HG03354 (cell line): ENCODE results near the gene KYAT1.
A peak's percentile ranks its signal among the peaks of the same experiment; 100 is the strongest.
"Not testable (repeated sequence)": the region's sequence is repeated elsewhere in the genome, so short reads cannot be mapped to it uniquely, and the experiment has no call there.

Experiments used
- ATAC-seq: cut with Tn5 transposase; IDR thresholded peaks from one replicate; pipeline ENCODE4 v1.9.1; 2021; ENCODE audit warnings: mild to moderate bottlenecking; ENCODE audit not compliant: unreplicated experiment, poor library complexity, severe bottlenecking

KYAT1 gene

GRCh38 chr9:128887914-128888350 is 6.2 kb upstream of the KYAT1 start:
- no peak for ATAC-seq

- no peak for ATAC-seq
Measured at GRCh38 chr9:128887049-128887448, 5.3 kb upstream of the KYAT1 start.

DNA sequence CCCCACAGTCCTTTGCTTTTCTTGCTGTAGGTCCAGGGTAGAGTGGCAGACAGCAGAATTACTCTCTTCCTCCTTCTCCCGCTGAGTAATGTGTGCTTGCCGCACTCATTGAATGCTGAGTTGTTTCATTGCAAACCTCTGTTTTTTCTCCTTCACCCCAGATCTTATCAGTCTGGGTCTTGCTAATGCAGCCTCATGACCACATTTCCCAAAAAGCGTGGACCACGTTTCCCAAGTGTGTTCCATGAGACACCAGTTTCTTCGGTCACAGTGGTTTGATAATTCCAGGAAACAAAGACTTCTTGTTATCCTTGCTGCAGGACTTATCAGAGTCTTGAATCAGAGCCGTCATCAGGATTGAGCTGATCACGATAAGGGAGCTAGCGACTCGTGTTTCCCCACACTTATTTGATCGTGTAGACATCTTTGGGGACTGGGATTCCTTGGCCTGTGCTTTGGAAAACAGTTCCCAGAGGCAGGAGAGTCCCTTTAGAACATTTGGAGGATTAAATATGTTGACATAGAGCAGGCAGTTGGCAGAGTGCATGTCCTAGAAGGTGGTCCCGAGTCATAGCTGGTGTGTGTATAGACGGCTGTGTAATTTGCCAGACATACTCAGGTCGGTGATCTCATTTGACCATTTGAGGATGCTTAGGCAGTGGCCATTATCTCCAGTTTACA is 4.6 kb upstream of the KYAT1 start:
- no peak for ATAC-seq

- ATAC-seq, result no peak
Measured at GRCh38 chr9:128885798-128886197, 4.0 kb upstream of the KYAT1 start.

DNA sequence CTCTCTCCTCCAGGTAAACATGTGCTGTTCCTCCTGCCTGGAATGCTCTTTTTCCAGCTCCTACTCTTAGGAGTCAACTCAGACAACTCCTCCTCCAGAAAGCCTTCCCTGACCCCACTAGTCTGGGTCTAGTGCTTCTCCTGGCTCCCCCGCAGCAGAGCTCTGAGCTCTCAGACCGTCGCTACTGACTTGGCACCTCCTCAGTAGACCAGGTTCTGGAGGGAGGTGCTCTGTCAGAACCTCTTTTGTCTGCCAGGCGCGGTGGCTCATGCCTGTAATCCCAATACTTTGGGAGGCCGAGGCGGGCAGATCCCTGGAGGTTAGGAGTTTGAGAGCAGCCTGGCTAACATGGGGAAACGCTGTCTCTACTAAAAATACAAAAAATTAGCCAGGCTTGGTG is 3.6 kb upstream of the KYAT1 start:
- ATAC-seq, result no peak

DNA sequence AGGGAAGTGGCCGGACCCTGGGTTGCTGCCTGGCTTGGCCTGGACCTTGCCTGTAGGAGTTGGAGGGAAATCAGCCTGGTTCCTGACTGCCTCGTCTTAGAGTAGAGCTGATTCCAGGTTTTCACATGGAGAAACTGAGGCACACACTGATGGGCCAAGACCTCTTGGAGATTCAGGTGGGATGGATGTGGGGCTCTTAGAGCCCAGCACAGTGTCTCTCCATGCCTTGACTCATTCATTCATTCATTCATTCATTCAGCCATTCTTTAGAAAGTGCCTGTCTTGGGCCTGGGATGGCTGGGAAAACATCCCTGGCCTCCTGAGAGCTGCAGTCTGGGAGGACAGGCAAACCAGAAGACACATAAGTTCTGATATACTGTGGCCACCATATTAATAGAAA is 2.4 kb upstream of the KYAT1 start:
- ATAC-seq, result no peak

DNA sequence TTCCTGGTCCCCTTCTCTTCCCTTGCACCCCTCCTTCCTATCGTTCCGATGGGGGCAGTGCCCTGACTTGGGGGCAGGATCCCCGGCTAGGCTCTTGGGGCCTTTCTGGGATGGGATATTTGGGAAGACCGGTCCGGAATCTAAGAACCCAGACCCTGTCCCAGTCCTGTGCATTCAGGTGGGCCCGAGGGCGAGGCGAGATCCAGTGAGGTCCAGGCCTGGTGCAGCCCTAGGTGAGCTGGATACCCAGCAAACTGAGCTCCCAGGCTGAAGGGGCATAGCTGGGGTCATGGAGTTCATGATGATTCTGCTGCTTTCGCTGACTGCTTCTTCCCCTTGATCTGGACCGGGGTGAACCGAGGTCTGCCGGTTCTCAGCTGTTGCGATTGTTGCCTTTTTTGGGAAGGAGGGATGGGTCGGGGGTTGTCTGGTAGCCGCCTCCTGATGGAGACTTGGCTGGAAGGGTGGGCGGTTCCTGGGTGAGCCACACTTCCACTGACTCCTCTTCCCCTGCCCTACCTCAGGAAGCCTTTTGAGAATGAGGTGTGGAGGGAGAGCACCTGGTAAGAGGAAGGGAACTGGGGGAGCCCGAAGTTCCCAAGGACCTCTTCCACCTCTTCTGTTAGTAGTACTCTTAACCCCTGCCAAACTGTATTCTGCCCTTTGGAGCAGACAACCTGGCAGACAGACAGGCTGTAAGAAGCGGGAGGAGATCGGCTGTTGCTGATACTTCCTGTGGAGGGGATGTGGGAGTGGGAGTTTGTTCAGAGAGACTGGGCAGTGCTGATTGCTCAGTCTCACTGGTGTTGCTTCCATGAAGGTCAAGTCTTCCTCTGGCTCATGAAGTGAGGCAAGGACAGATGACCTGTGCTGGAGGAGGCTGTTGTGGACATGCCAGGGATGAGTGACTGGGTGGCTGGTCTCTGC is 1.2 kb upstream of the KYAT1 start:
- no peak for ATAC-seq

DNA sequence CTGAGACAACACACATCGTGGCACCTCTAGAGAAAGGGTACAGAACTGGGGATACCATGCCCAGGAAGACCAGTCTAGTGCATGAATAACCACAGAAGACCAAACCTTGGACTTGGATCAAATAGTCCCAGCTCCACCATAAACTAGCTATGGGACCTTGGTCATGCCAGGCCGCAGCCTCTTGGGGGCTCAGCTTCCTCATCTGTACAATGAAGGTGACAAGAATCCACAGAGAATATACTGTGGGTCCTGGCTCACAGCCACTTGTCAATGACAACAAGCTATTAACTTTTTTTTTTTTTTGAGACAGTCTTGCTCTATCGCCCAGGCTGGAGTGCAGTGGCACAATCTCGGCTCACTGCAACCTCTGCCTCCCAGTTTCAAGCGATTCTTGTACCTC is 3.9 kb downstream of the KYAT1 start:
- no peak for ATAC-seq

GRCh38 chr9:128870941-128871265 is 10.8 kb downstream of the KYAT1 start:
- ATAC-seq, result not testable (repeated sequence)

- no peak for ATAC-seq
Measured at GRCh38 chr9:128870128-128870940, 11.4 kb downstream of the KYAT1 start.

GRCh38 chr9:128863647-128864046 is 18.1 kb downstream of the KYAT1 start:
- ATAC-seq, result peak; percentile 62

DNA sequence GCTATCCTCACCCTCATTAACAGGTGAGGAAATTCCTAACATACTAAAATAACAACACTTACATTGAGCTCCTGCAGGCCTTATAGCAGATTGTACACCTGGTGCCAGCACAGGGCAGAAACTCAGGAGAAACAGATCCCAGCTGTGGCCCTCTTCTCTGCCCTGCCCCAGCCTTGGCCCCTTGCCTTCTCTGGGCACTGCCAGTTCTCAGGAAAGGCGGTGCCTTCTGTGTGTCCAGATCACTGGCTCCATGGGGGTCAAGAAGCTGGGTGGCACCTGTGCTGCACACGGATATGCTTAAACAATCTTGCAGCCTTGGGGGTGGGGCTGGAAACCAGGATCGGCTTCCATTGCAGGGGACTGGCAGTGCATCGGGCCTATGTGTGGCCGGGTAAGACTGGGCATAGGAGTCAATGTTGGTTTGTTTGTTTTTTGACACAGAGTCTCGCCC is 19.3 kb downstream of the KYAT1 start:
- no peak for ATAC-seq

DNA sequence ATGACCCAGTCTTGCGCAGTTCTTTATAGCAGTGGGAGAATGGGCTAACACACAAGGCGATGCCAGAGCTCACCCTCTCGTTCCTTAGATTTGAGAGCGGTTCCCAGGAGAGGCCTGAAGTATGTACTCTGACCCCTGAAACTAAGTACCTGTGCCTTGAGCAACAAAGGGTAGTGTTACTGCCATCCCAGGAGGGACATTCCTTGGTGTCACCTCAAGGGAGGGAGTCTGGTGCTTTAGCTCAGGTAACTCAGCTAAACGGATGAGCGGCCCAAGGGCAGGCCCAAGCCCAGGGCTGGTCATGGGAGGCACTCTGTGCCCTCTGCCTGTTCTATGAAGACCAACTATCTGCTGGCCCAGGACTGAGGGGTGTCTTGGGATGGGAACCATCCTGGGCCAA is 20.2 kb downstream of the KYAT1 start:
- no peak for ATAC-seq

GRCh38 chr9:128860937-128861336 is 20.8 kb downstream of the KYAT1 start:
- ATAC-seq, result no peak

GRCh38 chr9:128858476-128858875 is 23.3 kb downstream of the KYAT1 start:
- not testable (repeated sequence) for ATAC-seq

GRCh38 chr9:128854454-128854853 is 27.3 kb downstream of the KYAT1 start:
- not testable (repeated sequence) for ATAC-seq

DNA sequence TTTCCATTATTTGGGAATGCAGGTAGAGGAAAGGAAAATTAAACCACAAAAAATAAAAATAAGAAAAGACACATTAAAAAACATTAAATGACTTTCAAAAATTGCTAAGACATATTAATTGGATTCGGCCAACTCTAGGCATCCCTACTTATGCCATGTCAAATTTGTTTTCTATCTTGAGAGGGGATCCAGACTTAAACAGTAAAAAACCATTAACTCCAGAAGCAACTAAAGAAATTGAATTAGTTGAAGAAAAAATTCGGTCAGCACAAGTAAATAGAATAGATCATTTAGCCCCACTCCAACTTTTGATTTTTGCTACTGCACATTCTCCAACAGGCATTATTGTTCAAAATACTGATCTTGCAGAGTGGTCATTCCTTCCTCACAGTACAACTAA is 29.1 kb downstream of the KYAT1 start:
- ATAC-seq, result not testable (repeated sequence)

DNA sequence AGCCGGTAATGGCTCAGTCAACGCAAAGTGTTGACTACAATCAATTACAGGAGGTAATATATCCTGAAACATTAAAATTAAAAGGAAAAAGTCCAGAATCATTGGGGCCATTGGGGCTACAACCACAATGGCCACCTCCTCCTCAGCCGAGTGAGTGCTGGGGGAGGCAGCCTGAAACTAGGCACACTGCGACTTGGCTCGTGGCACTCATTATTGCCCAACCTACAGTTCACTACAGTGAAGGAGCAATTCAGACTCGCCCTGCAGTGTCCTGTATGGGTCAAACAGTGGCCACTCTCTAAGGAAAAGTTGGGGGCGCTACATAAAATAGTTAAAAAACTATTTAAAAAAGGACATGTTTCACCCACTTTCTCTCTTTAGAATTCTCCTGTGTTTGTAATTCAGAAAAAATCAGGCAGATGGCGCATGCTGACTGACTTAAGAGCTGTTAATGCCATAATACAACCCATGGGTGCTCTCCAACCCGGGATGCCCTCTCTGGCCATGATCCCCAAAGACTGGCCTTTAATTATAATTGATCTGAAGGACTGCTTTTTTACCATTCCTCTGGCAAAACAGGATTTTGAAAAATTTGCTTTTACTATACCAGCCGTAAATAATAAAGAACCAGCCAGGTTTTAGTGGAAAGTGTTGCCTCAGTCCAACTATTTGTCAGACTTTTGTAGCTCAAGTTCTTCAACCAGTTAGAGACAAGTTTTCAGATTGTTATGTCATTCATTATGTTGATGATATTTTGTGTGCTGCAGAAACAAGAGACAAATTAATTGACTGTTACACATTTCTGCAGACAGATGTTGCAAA is 29.8 kb downstream of the KYAT1 start:
- ATAC-seq, result not testable (repeated sequence)

- not testable (repeated sequence) for ATAC-seq
Measured at GRCh38 chr9:128851024-128851423, 30.7 kb downstream of the KYAT1 start.
